WTC11 (cell line): Measurements from ENCODE around the gene LYRM4.

Experiments
- CTCF ChIP-seq: fragments of 200-600 bp; IDR thresholded peaks from 2 replicates; pipeline ENCODE4 v1.8.0; 2022; ENCODE audit warnings: antibody characterized with exemption
- FOXJ3 ChIP-seq: sonication (generic); formaldehyde crosslinking; IDR thresholded peaks from 2 replicates; pipeline ENCODE4 v1.9.0; 2021; ENCODE audit warnings: missing genetic modification reagents, mild to moderate bottlenecking, borderline replicate concordance
- FOXK1 ChIP-seq: sonication (generic); formaldehyde crosslinking; IDR thresholded peaks from 2 replicates; pipeline ENCODE4 v1.8.0; 2022; ENCODE audit warnings: mild to moderate bottlenecking, moderate library complexity, missing genetic modification reagents
- IRF1 ChIP-seq: sonication (generic); formaldehyde crosslinking; IDR thresholded peaks from 2 replicates; pipeline ENCODE4 v1.8.0; 2023; ENCODE audit warnings: missing genetic modification reagents
- JUN ChIP-seq: sonication (generic); formaldehyde crosslinking; IDR thresholded peaks from 2 replicates; pipeline ENCODE4 v1.8.0; 2023; ENCODE audit warnings: mild to moderate bottlenecking, missing genetic modification reagents
- MYBL2 ChIP-seq: sonication (generic); formaldehyde crosslinking; IDR thresholded peaks from 2 replicates; pipeline ENCODE4 v1.8.1; 2023; ENCODE audit warnings: mild to moderate bottlenecking, moderate library complexity, missing genetic modification reagents
- NR2C2 ChIP-seq: sonication (generic); formaldehyde crosslinking; IDR thresholded peaks from 2 replicates; pipeline ENCODE4 v1.8.0; 2022; ENCODE audit warnings: mild to moderate bottlenecking, missing genetic modification reagents
- USF2 ChIP-seq: sonication (generic); formaldehyde crosslinking; IDR thresholded peaks from 2 replicates; pipeline ENCODE4 v1.8.1; 2023; ENCODE audit warnings: mild to moderate bottlenecking, missing genetic modification reagents, moderate library complexity
- ZNF121 ChIP-seq: sonication (generic); formaldehyde crosslinking; IDR thresholded peaks from 2 replicates; pipeline ENCODE4 v1.8.0; 2023; ENCODE audit warnings: missing genetic modification reagents
- ZNF232 ChIP-seq: sonication (generic); formaldehyde crosslinking; IDR thresholded peaks from 2 replicates; pipeline ENCODE4 v1.8.0; 2022; ENCODE audit warnings: mild to moderate bottlenecking, missing genetic modification reagents
- ZNF416 ChIP-seq: fragments of 250-450 bp; sonication (Bioruptor Pico); IDR thresholded peaks from 2 replicates; pipeline ENCODE4 v1.9.0; 2021; ENCODE audit warnings: mild to moderate bottlenecking, inconsistent platforms

GRCh38 chr6:5126214-5126613 is 134.5 kb downstream of the LYRM4 start:
- TF ChIP-seq CTCF (no peak), MYBL2 (CRISPR knock-in tag) (no peak), JUN (CRISPR knock-in tag) (no peak), ZNF232 (CRISPR knock-in tag) (no peak), IRF1 (no peak), USF2 (CRISPR knock-in tag) (no peak), NR2C2 (CRISPR knock-in tag) (no peak), FOXK1 (CRISPR knock-in tag) (no peak), FOXJ3 (CRISPR knock-in tag) (no peak), ZNF416 (CRISPR knock-in tag) (no peak), ZNF121 (CRISPR knock-in tag) (no peak)
